Activated T-cell treated with anti-CD3 and anti-CD28 coated beads, Interleukin-2, amount 50 U/mL, for 4 hours (primary cell): ENCODE data around the gene RAD51D. TPM values are rescaled to one million over a fixed set of nuclear protein-coding genes. Genes with fewer than 3 reads are reported as not detected.

Source experiments
- ATAC-seq, 2 donors: fragments of 200-7000 bp; cut with Tn5 transposase; one replicate each; pipeline ENCODE4 v1.10.0; 2021
- DNase-seq: peaks from one replicate; pipeline ENCODE4 v3.0.0-alpha.2; 2020
- H3K27me3 Mint-ChIP-seq: one replicate; pipeline ENCODE4 v1.8.0; 2021; ENCODE audit warnings: low read depth, mixed read lengths
- H3K36me3 Mint-ChIP-seq: one replicate; pipeline ENCODE4 v1.8.0; 2022; ENCODE audit warnings: mixed read lengths; ENCODE audit not compliant: insufficient read depth
- H3K4me1 Mint-ChIP-seq: one replicate; pipeline ENCODE4 v1.8.0; 2021; ENCODE audit warnings: low read depth, mixed read lengths
- H3K4me3 Mint-ChIP-seq: one replicate; pipeline ENCODE4 v1.8.0; 2021; ENCODE audit warnings: mild to moderate bottlenecking, moderate library complexity, mixed read lengths
- H3K9me3 Mint-ChIP-seq: one replicate; pipeline ENCODE4 v1.8.0; 2021; ENCODE audit warnings: mixed read lengths
- total RNA-seq, 3 donors: library from RNA; stranded (reverse); gene quantifications; one replicate each; pipeline ENCODE4 v1.2.1, GENCODE V29; 2021

The RAD51D gene
- 10 to 100 TPM; 20.6 to 24.5 (median 23.4) TPM for total RNA-seq

DNA sequence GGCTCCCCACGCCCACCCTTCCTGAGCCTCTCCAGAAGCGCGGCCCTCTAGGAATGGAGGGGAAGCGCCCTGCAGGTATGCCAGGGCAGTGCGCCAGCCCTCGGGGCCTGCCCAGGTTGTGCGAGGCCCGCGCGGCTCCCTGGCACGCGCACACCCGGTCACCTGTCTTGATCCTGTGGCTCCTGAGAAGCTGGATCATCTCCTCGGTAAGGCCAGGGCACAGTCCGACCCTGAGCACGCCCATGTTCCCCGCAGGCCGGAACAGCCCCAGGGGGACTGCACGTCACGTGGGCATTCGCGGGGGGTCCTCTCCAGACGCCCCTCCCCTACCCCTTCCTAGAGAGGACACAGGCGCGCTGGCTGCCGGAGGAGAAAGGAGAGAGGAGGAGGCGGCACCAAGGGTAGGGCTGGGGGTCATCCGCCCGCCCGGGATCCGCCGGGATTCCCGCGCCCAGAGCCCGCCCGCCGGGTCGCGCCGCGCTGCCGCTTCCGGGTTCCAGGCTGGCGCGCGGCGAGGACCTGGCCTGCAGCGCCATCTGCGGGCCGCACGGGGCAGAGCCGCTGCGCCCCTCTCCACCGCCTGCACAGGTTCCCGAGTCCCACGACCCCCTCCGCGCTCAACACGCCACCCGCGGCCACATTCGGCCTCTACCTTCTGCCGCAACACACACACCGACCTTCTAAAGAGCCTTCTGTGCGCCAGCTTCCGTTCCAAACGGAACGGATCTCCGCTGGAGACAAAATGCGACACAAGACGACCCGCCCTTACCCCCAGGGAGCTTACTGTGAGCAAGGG, at the start of gene RAD51D:
TSS of gene RAD51D (minus strand) at position 491 of the 796 bp plus-strand sequence. CDS start at position 244, 247 bp downstream.
- Mint-ChIP-seq H3K9me3 (no peaks in the 10 kb centered on the region), H3K4me1 (peaks cover 35% of the 10 kb centered on the region), H3K27me3 (no peaks in the 10 kb centered on the region), H3K36me3 (peaks cover 12% of the 10 kb centered on the region), H3K4me3 (peak within 1 kb of the TSS; percentile 87)
- ATAC-seq (peak; percentile 93), DNase-seq (peak; percentile 75)

DNA sequence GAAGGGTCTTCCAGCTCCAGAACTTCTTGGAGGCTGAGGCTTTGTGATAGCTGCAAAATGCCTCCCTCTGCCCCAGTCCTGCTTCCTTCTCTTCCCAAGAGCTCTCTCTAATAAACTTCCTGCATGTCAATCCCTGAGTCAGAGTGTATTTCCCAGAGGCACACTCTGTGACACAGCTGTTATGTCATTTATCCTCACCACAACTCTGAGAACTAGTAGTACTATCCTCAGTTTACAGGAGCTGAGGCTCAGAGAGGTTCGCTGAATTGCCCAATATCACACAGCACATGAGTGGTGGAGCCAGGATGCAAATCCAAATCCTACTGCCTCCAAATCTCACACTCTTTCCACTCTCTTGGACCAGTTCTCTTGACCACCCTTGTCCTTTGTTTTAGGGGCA, 48.0 kb upstream of the RAD51D start:
- Mint-ChIP-seq H3K36me3 (no peaks in the 10 kb centered on the region), H3K27me3 (no peaks in the 10 kb centered on the region), H3K4me3 (no peak overlapping the region), H3K9me3 (no peaks in the 10 kb centered on the region), H3K4me1 (peaks cover 29% of the 10 kb centered on the region)
- ATAC-seq (no peak), DNase-seq (no peak)

DNA sequence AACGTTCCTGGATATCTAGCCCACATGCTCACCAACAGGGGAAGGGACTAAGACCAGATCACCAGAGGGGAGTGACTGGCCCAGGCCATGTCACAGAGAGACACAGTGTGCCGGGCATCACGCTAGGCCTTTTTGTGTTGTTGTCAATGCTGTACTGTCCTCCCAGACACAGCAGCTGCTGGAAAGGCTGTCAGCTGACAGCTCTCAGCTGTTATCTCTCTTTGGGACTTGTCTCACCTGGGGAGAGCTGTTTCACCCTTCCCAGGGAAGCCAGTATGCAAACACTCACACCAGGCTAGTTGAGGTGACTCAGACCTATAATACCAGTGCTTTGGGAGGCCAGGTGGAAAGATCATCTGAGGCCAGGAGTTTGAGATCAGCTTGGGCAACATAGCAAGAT, 47.4 kb upstream of the RAD51D start:
- ATAC-seq, result no peak
- no peak for DNase-seq
- Mint-ChIP-seq H3K27me3 (no peaks in the 10 kb centered on the region), H3K9me3 (no peaks in the 10 kb centered on the region), H3K4me3 (no peak overlapping the region), H3K4me1 (peaks cover 30% of the 10 kb centered on the region), H3K36me3 (no peaks in the 10 kb centered on the region)

DNA sequence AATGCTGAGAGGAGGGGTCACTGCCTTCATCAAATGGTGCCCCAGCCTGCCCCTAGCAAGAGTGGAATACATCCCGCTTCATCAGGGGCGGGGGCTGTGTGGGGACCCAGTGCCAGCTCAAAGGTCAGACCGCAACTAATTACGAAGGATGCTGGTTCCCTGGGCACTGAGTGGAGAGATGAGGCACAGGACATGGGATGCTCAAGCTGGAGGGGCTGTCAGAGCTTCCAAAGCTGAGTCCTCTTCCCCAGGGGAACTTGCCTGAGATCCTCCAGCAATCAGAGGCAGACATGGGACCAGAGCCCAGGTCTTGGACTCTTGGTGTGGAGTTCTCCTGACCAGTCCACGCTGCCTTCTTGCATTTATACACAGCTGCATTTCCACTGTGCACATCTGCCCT, 46.9 kb upstream of the RAD51D start:
- no peak overlapping the region for H3K4me3 Mint-ChIP-seq
- H3K36me3 Mint-ChIP-seq, result no peaks in the 10 kb centered on the region
- no peak for ATAC-seq
- peaks cover 30% of the 10 kb centered on the region for H3K4me1 Mint-ChIP-seq
- H3K9me3 Mint-ChIP-seq, result no peaks in the 10 kb centered on the region
- no peaks in the 10 kb centered on the region for H3K27me3 Mint-ChIP-seq
- DNase-seq, result no peak

DNA sequence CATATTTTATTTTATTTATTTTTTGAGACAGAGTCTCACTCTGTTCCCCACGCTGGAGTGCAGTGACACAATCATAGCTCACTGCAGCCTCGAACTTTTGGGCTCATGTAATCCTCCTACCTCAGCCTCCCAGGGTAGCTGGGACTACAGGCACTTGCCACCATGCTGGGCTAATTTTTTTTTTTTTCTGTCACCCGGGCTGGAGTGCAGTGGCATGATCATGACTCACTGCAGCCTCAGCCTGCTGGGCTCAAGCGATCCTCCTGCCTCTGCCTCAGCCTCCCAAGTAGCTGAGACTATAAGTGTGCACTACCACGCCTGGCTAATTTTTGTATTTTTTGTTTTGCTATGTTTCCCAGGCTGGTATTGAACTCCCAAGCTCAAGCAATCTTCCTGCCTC, 45.1 kb upstream of the RAD51D start:
- peaks cover 48% of the 10 kb centered on the region for H3K4me1 Mint-ChIP-seq
- no peaks in the 10 kb centered on the region for H3K27me3 Mint-ChIP-seq
- H3K9me3 Mint-ChIP-seq, result no peaks in the 10 kb centered on the region

DNA sequence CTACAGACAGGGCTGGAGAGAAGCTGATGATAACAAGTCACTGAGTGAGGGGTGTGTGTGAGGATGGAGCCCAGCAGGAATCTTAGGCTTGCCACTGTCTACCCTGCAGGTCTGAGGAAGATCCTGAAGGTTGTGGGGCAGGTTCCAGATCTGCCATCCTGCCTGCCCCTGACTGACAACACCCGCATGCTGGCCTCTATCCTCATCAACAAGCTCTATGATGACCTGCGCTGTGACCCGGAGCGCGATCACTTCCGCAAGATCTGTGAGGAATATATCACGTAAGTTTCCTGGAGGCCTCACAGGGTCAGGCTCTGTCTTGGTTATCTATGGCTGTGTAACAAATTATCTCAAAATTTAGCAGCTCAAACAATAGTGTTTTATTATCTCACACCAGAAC, 44.2 kb upstream of the RAD51D start:
- DNase-seq (no peak), ATAC-seq (no peak)
- no peaks in the 10 kb centered on the region for H3K27me3 Mint-ChIP-seq
- H3K4me3 Mint-ChIP-seq, result no peak overlapping the region
- H3K36me3 Mint-ChIP-seq, result no peaks in the 10 kb centered on the region
- H3K9me3 Mint-ChIP-seq, result no peaks in the 10 kb centered on the region
- peaks cover 54% of the 10 kb centered on the region for H3K4me1 Mint-ChIP-seq

More for the DNA sequence above, 45.1 kb upstream of the RAD51D start:
- DNase-seq (no peak), ATAC-seq (no peak)
- Mint-ChIP-seq H3K36me3 (no peaks in the 10 kb centered on the region), H3K4me3 (no peak overlapping the region)

DNA sequence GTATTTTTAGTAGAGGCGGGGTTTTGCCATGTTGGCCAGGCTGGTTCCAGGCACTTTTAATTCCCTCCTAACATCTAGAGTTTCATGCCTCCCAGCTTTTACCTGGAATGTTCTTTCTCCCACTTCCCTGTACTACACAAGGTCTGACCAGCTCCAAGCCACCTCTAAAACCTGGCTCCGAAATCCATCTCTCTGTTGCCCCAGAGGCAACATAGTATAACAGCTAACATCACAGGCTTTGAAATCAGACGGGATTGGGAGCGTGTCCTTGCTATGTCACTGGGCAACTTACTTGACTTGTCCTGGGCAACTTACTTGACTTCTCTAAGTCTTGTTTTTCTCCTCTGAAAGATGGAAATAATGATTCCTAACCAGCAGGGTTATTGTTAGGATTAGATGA, 43.1 kb upstream of the RAD51D start:
- Mint-ChIP-seq H3K9me3 (no peaks in the 10 kb centered on the region), H3K4me3 (no peak overlapping the region), H3K36me3 (no peaks in the 10 kb centered on the region), H3K27me3 (no peaks in the 10 kb centered on the region), H3K4me1 (peaks cover 54% of the 10 kb centered on the region)
- ATAC-seq (no peak), DNase-seq (no peak)

DNA sequence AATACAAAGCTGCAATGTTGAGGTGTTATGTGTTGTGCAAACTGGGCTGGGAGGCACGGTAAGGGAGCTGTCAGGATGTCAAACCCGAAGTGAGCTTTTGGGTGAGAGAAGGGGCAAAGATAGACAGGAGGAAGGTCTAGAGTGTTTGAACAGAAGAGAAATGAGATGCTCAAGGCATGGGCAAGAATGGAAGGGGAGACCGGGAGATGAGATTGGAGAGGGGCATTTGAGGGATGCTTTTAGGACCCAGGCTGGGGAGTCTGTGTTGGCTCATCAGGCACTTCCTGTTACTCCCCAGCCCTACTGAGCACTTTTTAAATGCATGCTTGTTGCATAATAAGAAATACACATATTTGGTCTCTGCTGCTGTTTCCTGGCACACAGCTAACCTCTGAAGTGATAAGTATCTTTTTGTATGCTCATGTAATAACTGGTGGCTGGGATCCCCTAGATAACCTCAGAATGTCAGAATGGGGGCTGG, 41.7 kb upstream of the RAD51D start:
- Mint-ChIP-seq H3K4me1 (peaks cover 52% of the 10 kb centered on the region), H3K9me3 (no peaks in the 10 kb centered on the region), H3K36me3 (no peaks in the 10 kb centered on the region), H3K4me3 (peak overlapping the region; percentile 67), H3K27me3 (no peaks in the 10 kb centered on the region)
- DNase-seq, result no peak
- peak; percentile 33 to 36 for ATAC-seq

DNA sequence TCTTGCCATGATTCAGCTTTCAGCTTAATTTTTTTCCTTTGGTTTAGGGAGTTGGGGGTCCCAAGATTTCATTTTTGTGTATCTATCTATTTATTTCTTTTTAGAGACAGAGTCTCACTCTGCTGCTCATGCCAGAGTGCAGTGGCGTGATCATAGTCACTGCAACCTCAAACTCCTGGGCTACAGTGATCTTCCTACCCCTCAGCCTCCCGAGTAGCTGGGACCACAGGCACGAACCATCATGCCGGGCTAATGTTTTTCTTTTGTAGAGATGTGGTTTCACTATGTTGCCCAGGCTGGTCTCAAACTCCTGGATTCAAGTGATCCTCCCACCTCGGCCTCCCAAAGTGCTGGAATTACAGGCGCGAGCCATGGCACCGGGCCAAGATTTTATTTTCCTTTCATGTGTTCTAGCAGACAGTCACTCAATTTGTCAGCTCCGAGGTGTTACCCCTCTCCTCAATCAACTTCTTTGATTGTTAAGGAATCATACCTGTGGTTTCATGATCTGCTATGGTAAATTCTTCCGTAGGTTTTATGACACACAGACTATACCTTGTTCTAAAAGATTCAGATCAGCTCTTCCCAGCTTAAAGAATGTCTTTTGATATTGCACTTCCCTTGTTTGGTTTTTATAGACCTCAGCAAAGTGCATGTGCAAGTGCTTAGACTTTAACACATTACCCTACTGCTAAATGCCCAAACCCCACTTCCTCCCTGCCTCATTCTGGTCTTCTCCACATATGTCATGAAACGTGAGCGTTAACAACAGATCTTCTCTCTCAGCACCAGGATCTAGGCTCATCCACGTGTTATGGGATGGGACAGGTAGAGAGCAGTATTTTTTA, 40.9 kb upstream of the RAD51D start:
- peaks cover 50% of the 10 kb centered on the region for H3K4me1 Mint-ChIP-seq
- H3K4me3 Mint-ChIP-seq, result peak overlapping the region; percentile 67
- ATAC-seq (peak; percentile 67 to 83), DNase-seq (peak; percentile 44)
- H3K9me3 Mint-ChIP-seq, result no peaks in the 10 kb centered on the region
- no peaks in the 10 kb centered on the region for H3K36me3 Mint-ChIP-seq
- H3K27me3 Mint-ChIP-seq, result no peaks in the 10 kb centered on the region

DNA sequence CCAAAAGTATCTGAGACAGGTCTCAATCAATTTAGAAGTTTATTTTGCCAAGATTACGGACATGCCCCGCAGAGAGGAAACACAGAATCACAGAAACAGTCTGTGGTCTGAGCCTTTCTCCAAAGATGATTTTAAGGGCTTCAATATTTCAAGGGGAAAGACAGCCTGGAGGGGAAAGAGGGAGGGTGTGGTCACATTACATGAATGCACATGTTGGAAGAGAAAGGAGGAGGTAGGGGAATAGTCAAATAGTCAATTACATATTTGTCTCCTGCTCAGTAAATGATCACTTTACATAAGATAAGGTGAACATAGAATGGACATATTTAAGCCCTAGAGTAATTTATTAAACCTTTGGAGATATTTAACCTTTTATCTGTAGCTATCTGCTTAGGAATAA, 40.3 kb upstream of the RAD51D start:
- H3K4me1 Mint-ChIP-seq, result peaks cover 46% of the 10 kb centered on the region
- no peak for ATAC-seq
- no peaks in the 10 kb centered on the region for H3K9me3 Mint-ChIP-seq
- DNase-seq, result no peak
- no peaks in the 10 kb centered on the region for H3K36me3 Mint-ChIP-seq
- no peak overlapping the region for H3K4me3 Mint-ChIP-seq
- H3K27me3 Mint-ChIP-seq, result no peaks in the 10 kb centered on the region

DNA sequence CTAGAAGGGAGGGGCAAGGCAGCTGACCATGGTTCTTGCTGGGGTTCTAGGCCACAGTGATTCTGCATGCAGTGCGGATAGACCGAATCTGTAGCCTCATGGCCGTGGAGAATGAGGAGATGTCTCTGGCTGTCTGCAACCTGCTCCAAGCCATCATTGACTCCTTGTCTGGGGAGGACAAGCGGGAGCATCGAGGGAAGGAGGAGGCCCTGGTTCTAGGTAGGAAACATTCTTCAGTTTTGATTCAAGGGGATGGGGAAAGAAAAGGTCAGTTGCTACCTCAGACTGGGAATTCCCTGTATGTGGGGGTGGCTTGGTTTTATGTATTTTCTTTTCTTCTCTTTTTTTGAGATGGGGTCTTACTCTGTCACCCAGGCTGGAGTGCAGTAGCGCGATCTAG, 35.6 kb upstream of the RAD51D start:
- Mint-ChIP-seq H3K36me3 (no peaks in the 10 kb centered on the region), H3K27me3 (peaks cover 4% of the 10 kb centered on the region), H3K4me1 (peaks cover 11% of the 10 kb centered on the region), H3K9me3 (no peaks in the 10 kb centered on the region), H3K4me3 (no peak overlapping the region)
- ATAC-seq (no peak), DNase-seq (no peak)

DNA sequence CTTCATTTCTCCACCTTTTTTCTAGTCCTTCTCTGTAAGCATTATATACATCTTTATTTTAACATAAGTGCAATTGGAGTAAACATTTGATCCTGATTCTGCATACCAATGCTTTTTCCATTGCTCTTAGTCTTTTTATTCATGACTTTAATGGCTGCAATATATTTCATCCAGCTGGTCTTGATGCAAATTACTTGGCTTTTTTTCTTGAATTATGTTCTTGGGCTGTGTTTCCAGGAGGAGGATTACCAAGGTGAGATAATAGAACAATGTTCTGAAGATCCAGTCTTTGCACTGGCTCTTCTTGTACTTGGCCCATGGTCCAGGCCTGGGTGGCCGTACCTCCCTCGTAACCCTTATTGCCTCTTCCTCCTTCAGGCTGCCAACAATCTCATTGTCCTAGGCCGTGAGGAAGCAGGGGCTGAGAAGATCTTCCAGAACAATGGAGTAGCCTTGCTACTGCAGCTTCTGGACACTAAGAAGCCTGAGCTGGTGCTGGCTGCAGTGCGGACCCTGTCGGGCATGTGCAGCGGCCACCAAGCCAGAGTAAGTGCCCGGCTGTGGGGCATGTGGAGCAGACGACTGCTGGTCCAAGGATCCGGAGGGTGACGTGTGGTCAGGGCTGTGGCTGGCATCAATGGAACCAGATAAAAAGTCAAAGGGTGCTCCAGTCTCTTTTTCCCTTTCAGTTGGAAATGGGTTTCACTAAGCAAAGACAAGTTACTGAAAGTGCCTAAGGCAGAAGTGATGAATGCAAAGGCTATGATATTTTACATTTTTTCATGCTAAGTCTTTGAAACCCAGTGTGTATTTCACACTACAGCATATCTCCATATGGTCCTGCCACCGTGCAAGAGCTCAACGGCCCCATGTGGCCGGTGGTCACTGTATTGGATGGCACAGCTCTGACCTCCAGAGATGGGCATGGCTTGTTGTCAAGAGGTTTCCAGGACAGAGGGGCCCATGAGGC, 34.8 kb upstream of the RAD51D start:
- H3K4me1 Mint-ChIP-seq, result peaks cover 4% of the 10 kb centered on the region
- DNase-seq (no peak), ATAC-seq (no peak)
- peaks cover 4% of the 10 kb centered on the region for H3K27me3 Mint-ChIP-seq
- no peak overlapping the region for H3K4me3 Mint-ChIP-seq
- H3K36me3 Mint-ChIP-seq, result no peaks in the 10 kb centered on the region
- no peaks in the 10 kb centered on the region for H3K9me3 Mint-ChIP-seq

DNA sequence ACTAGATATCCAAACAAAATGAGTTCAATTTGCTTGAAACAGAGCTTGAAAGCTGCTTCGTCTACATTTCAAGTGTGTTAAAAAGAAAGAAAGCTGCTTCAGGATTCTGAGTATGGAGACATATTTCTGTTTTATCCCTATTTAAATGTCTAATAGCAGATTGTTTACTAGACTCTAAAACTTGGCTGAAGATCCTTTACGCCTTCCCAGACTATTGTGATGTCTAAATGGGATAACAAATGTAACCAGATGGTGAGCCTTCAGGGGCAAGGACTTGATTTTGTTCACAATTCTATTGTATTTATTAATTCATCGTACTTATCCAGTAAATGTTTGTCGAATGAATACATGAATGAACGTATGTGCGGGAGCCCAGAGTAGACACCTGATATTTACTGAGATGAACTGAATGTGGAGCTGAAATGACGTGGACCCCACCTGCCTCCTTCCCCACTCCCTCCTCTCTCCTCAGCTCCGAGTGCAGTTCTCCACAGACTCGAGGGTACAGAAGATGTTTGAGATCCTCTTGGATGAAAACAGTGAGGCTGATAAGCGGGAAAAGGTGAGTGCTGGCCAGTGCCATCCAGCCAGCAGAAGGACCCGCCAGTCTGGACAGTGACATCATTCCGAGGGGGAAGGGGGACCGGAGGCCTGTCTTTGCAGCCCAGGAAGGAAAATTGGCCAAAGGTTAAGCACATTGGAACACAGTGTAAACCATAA, 32.9 kb upstream of the RAD51D start:
- no peak for DNase-seq
- ATAC-seq, result no peak
- Mint-ChIP-seq H3K36me3 (no peaks in the 10 kb centered on the region), H3K4me3 (no peak overlapping the region), H3K4me1 (no peaks in the 10 kb centered on the region), H3K27me3 (peaks cover 4% of the 10 kb centered on the region), H3K9me3 (no peaks in the 10 kb centered on the region)
